SU-DHL-6 (cell line): ENCODE data around the gene ADK.
"Not testable (repeated sequence)": the region's sequence is repeated elsewhere in the genome, so short reads cannot be mapped to it uniquely, and the experiment has no call there.

Experiments
- H2AFZ ChIP-seq: fragments of 200-600 bp; sonication (generic); 2 replicates; pipeline ENCODE4 v1.6.1; 2014; ENCODE audit warnings: low read depth, mild to moderate bottlenecking, moderate library complexity, mixed read lengths, antibody characterized with exemption, low read length; ENCODE audit not compliant: severe bottlenecking
- H3F3A ChIP-seq: fragments of 200-600 bp; shearing (Covaris generic); 2 replicates; pipeline ENCODE4 v1.6.0; 2016; ENCODE audit warnings: antibody characterized with exemption, mild to moderate bottlenecking; ENCODE audit not compliant: insufficient read depth
- H3K27ac ChIP-seq: fragments of 200-600 bp; sonication (generic); 2 replicates; pipeline ENCODE4 v1.5.1; 2016; ENCODE audit warnings: low read depth, mild to moderate bottlenecking, low read length, moderate library complexity, mixed read lengths
- H3K27me3 ChIP-seq: fragments of 200-600 bp; sonication (generic), shearing (Covaris generic); 2 replicates; pipeline ENCODE4 v1.6.0; 2014; ENCODE audit warnings: mild to moderate bottlenecking, low read length
- H3K36me3 ChIP-seq: fragments of 200-600 bp; sonication (generic); 2 replicates; pipeline ENCODE4 v1.6.1; 2014; ENCODE audit warnings: mild to moderate bottlenecking, low read length, mixed read lengths
- H3K4me2 ChIP-seq: fragments of 300-600, 200-600 bp; shearing (Covaris generic), sonication (generic); 2 replicates; pipeline ENCODE4 v1.6.0; 2014; ENCODE audit warnings: low read length, low read depth, mild to moderate bottlenecking; ENCODE audit not compliant: poor library complexity, severe bottlenecking
- H3K4me3 ChIP-seq: fragments of 200-600 bp; sonication (generic); 2 replicates; pipeline ENCODE4 v1.5.1; 2014; ENCODE audit warnings: antibody characterized with exemption, low read length, mild to moderate bottlenecking, mixed read lengths; ENCODE audit not compliant: insufficient read depth, poor library complexity, severe bottlenecking
- H3K79me2 ChIP-seq: fragments of 200-600 bp; sonication (generic); 2 replicates; pipeline ENCODE4 v1.6.1; 2014; ENCODE audit warnings: mild to moderate bottlenecking, low read length, moderate library complexity; ENCODE audit not compliant: insufficient read depth
- H3K9ac ChIP-seq: fragments of 200-600 bp; sonication (generic); 2 replicates; pipeline ENCODE4 v1.7.0; 2014; ENCODE audit warnings: mild to moderate bottlenecking, low read length
- H3K9me2 ChIP-seq: fragments of 200-600 bp; sonication (generic); replicated peaks from 2 replicates; pipeline ENCODE4 v1.6.1; 2014; ENCODE audit warnings: low read length; ENCODE audit not compliant: insufficient read depth
- H3K9me3 ChIP-seq: fragments of 200-600 bp; sonication (generic); 2 replicates; pipeline ENCODE4 v1.6.1; 2014; ENCODE audit warnings: low read length, mixed read lengths; ENCODE audit not compliant: insufficient read depth
- H4K20me1 ChIP-seq: fragments of 200-600 bp; sonication (generic); 2 replicates; pipeline ENCODE4 v1.6.1; 2014; ENCODE audit warnings: low read depth, mild to moderate bottlenecking, antibody characterized with exemption, low read length, moderate library complexity, mixed read lengths
- EZH2phosphoT487 ChIP-seq: fragments of 200-600 bp; sonication (generic), shearing (Covaris generic); conservative IDR thresholded peaks from 2 replicates; pipeline ENCODE4 v1.6.1; 2018; ENCODE audit warnings: mild to moderate bottlenecking, antibody characterized with exemption, low read length, moderate library complexity, mixed read lengths
- TF ChIP-seq, protein P1 (sequence below): fragments of 200-600 bp; sonication (generic); IDR thresholded peaks from one replicate; pipeline ENCODE4 v1.5.1; 2017; ENCODE audit warnings: antibody characterized with exemption, mild to moderate bottlenecking, low read length, moderate library complexity; ENCODE audit not compliant: insufficient read depth, poor library complexity, severe bottlenecking

The ADK gene

DNA sequence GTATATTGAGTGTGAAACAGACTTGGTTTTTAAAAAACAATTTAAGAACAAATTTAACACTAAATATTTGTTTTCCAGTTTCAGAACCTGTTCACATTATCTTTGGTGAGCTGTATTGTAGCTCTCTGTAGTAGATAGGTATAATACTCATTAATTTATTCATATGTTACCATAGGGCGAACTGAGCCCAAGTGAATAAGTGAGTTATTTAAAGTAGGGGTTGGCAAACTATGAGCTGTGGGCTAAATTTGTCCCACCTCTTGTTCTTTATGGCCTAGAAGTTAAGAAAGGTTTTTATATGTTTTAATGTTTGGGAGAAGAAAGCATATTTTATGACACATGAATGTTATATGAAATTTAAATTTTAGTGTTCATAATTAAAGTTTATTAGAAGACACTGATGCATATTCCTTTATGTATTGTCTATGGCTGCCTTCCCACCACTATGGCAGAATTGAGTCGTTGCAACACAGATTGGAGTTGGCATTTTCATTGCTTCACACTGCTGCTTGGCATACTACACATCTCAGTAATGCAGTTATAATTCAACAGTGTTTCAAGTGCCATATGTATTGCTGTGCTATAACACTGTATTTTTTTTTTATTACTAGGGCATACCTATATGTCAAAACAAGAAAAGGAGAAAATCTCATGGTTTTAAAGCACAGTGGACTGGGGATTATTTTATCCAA lies 146.5 kb downstream of the ADK start:
- Histone ChIP-seq H3K4me2 (no peak overlapping the region), H3F3A (0 out of 2 replicates have a peak, but pooled peaks cover 3% of the 10 kb centered on the region), H3K4me3 (no peak overlapping the region), H3K9me2 (no peaks in the 10 kb centered on the region), H4K20me1 (no peaks in the 10 kb centered on the region), H3K9me3 (no peaks in the 10 kb centered on the region), H3K36me3 (no peaks in the 10 kb centered on the region), H2AFZ (no peak overlapping the region), H3K79me2 (no peaks in the 10 kb centered on the region), H3K27me3 (no peaks in the 10 kb centered on the region), H3K9ac (no peak overlapping the region), H3K27ac (no peak overlapping the region)
- TF ChIP-seq EZH2phosphoT487, result no peak
- TF ChIP-seq, protein P1, sequence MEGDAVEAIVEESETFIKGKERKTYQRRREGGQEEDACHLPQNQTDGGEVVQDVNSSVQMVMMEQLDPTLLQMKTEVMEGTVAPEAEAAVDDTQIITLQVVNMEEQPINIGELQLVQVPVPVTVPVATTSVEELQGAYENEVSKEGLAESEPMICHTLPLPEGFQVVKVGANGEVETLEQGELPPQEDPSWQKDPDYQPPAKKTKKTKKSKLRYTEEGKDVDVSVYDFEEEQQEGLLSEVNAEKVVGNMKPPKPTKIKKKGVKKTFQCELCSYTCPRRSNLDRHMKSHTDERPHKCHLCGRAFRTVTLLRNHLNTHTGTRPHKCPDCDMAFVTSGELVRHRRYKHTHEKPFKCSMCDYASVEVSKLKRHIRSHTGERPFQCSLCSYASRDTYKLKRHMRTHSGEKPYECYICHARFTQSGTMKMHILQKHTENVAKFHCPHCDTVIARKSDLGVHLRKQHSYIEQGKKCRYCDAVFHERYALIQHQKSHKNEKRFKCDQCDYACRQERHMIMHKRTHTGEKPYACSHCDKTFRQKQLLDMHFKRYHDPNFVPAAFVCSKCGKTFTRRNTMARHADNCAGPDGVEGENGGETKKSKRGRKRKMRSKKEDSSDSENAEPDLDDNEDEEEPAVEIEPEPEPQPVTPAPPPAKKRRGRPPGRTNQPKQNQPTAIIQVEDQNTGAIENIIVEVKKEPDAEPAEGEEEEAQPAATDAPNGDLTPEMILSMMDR, result no peak

DNA sequence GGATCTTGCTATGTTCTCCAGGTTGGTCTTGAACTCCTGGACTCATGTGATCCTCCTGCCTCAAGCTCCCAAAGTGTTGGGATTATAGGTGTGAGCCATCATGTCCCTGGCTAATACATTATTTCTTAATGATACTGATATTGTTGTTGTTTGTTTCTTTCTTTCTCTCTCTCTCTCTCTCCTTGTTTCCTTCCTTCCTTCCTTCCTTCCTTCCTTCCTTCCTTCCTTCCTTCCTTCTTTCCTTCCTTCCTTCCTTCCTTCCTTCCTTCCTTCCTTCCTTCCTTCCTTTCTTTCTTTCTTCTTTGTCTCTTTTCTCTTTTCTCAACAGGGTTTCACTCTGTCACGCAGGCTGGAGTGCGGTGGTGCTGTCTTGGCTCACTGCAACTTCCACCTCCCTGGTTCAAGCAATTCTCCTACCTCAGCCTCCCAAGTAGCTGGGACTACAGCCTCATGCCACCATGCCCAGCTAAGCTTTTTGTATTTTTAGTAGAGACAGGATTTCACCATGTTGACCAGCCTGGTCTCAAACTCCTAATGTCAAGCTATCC lies 149.1 kb downstream of the ADK start:
- H3K9me2 ChIP-seq, H3K4me2 ChIP-seq, H4K20me1 ChIP-seq, H3K9me3 ChIP-seq, H3K27me3 ChIP-seq, H3K4me3 ChIP-seq, H3K79me2 ChIP-seq, H3F3A ChIP-seq, H3K27ac ChIP-seq, H3K9ac ChIP-seq, H3K36me3 ChIP-seq, H2AFZ ChIP-seq: not testable (repeated sequence)

DNA sequence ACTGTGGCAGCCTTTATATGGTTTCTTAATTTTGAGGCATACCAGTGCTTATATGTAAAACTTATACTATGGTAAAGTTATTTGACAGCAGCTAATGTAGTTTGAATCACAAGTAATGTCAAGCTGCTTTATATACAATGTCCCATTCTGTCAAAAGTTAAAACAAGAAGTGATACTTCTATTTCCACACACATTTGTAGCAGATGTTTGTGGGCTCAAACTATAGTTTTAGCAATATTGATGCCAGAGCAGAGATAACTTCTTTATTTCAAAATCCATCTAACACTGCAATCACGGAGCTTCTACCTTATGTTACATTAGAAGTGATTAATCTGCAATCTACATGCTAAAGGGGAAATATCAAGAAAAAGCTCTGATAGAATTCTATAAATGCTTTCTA lies 149.6 kb downstream of the ADK start:
- Histone ChIP-seq H3K79me2 (no peaks in the 10 kb centered on the region; the same call in 1 of the 2 replicates), H3K4me3 (no peak overlapping the region), H3K9me2 (no peaks in the 10 kb centered on the region), H3K9me3 (no peaks in the 10 kb centered on the region), H4K20me1 (no peaks in the 10 kb centered on the region), H3K27ac (no peak overlapping the region), H2AFZ (no peak overlapping the region), H3K9ac (no peak overlapping the region), H3K27me3 (no peaks in the 10 kb centered on the region), H3K36me3 (no peaks in the 10 kb centered on the region), H3F3A (no peaks in the 10 kb centered on the region), H3K4me2 (no peak overlapping the region)
- TF ChIP-seq, protein P1, result no peak
- no peak for TF ChIP-seq EZH2phosphoT487

DNA sequence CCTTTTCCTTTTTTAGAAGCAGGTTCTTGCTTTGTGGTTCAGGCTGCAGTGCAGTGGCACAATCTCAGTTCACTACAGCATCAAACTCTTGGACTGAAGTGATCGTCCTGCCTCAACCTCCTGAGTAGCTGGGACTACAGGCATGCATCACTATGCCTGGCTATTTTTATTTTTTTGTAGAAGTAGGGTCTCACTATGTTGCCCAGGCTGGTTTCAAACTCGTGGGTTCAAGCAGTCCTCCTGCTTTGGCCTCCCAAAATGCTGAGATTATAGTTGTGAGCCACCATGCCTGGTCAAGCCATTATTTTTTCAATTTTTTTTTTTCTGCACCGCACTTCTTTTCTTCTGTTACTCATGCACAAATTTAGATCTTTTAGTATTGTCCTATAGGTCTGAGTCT lies 154.7 kb downstream of the ADK start:
- Histone ChIP-seq H3F3A (no peaks in the 10 kb centered on the region), H3K36me3 (no peaks in the 10 kb centered on the region), H3K4me2 (no peak overlapping the region), H3K27ac (no peak overlapping the region), H3K79me2 (no peaks in the 10 kb centered on the region; the same call in 1 of the 2 replicates), H3K4me3 (no peak overlapping the region), H3K9ac (no peak overlapping the region), H4K20me1 (no peaks in the 10 kb centered on the region), H3K27me3 (no peaks in the 10 kb centered on the region), H3K9me2 (no peaks in the 10 kb centered on the region), H3K9me3 (no peaks in the 10 kb centered on the region), H2AFZ (no peak overlapping the region)
- TF ChIP-seq, protein P1, result no peak
- TF ChIP-seq EZH2phosphoT487, result no peak
